HG03159 (cell line): Measurements from ENCODE around the gene CRAT.

Experiments
- ATAC-seq: cut with Tn5 transposase; IDR thresholded peaks from one replicate; pipeline ENCODE4 v1.9.1; 2021; ENCODE audit warnings: mild to moderate bottlenecking, moderate library complexity; ENCODE audit not compliant: unreplicated experiment

Gene CRAT

DNA sequence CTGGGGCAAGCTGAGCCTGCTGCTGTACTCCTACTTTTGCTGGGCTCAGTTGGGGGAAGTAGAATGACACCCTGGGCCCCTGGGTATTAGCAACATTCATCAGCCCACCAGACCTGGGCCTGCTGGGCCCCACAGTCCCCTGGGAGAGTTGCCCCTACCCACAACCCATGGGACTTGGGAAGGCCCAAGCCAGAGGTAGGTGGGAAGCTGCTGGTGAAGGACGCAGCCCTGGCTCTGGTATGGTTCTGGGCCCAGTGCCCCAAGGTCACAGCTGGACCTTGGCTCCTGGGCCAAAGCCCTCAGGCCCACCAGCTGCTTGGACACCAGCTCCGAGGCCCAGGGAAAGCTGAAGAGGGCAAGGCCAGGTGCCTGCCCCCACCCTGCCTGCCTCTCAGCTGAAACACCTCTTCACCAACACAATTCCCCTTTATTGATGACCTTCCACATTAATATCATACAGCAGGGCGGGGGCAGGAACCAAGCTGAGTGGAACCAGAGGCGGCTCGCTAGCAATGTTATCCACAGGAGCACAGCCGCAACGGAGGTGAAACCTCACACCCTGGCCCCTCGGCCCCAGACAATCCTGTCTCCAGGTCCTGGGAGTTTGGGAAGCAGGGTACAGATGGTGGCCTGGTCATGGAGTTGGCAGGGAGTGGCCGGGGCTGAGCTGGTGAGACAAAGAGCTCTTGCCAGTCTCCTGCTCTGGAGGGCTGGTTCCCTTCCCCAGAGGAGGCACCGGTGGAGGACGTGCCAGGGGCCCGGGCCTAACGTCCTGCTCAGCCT, 16.0 kb downstream of the CRAT start:
- ATAC-seq: no peak

DNA sequence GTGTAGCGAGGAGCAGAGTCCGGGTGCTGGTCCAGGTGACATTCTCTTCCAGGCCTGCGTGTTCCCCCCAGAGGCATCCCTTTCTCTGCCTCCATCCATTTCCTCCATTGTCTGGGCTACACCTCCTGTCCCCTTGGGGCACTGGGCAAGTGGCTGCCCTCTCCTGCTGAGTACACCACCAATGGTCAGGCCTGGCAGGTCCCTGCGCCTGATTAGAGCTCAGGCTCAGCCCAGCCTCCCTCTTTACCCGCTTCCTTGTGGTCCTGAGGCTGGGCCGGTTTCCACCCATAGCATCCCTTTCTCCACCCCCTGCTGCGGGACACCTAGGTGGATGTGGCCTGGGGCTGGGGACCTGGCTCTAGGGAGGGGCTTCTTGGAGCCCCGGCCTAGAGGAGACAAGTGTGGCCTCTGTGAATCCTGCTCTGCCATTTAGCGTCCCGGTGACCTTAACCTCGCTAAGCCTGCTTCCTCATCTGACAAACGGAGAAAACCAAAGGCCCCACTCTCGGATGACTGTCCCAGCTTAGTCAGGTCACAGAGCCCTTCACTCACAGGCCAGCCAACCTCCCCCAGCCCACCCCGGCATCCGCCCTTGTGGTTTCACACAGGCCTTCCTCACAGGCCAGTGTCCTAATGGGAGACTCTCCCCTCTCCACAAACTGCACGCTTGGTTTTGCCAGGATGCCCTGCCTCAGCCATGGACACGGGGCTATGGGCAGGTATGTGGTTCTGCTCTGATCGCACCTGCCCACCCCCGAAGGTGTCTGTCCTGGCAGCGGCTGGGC, 16.8 kb downstream of the CRAT start:
- no peak for ATAC-seq

DNA sequence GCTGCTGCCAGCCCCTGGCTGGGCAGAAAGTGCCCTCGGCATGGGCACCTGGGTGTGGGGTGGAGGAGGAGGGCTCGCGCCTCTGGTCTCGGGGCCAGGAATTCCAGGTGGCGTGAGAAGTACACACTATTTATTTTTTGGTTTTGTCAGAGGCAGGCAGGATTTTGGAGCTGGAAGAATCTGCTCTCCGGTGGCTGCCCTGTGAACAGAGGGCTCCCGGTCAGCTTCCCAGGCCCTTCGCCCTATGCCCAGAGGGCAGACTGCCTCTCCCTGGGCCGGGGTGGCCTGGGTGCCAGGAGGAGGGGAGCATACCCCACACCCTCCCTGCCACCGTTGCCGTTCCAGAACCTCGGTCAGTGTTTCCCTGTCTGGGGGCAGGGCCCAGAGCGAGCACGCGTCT, 21.3 kb downstream of the CRAT start:
- ATAC-seq: no peak

DNA sequence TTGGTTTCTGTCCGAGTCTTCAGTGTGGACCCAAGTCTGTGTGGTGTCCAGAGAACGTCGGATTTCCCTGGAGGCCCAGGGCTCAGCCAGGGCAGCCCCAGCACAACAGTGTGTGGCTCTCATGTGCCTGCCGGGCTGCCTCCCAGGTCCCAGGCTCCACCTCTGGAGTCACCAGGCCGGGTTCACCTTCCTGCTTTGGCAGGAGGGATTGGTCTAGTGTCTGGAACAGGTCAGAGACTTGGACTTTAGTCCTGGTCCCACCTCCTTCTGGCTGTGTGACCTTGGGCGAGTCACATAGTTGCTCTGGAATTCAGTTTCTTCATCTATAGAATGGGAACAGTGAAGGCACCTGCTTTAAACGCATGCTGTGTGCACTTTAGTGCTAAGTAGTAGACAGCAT, 26.5 kb downstream of the CRAT start:
- ATAC-seq: no peak

DNA sequence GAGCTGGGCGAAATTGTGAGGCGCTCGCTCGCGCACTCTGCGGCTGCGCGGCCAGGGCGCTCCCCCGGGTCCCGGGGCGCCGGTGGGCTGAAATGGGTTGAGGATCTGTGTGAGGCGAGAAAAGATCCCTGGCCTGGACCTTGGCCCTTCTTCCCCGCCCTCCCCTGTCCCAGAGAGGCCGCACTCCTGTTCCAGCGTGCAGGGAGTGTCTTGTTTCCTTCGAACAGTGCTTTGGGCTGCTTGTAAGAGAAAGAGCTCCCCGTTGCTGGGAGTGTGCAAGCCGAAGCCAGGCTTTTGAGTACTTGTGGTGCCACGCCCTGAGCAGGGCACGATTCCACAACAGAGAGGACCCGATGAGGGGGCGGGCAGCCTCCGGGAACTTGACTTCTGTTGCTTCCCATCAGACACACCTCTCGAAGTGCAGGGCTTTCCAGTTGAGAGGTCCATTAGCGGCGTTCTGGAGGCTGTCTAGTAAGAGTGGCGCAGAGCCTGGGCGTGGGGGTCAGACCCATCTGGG, 29.1 kb downstream of the CRAT start:
- no peak for ATAC-seq

DNA sequence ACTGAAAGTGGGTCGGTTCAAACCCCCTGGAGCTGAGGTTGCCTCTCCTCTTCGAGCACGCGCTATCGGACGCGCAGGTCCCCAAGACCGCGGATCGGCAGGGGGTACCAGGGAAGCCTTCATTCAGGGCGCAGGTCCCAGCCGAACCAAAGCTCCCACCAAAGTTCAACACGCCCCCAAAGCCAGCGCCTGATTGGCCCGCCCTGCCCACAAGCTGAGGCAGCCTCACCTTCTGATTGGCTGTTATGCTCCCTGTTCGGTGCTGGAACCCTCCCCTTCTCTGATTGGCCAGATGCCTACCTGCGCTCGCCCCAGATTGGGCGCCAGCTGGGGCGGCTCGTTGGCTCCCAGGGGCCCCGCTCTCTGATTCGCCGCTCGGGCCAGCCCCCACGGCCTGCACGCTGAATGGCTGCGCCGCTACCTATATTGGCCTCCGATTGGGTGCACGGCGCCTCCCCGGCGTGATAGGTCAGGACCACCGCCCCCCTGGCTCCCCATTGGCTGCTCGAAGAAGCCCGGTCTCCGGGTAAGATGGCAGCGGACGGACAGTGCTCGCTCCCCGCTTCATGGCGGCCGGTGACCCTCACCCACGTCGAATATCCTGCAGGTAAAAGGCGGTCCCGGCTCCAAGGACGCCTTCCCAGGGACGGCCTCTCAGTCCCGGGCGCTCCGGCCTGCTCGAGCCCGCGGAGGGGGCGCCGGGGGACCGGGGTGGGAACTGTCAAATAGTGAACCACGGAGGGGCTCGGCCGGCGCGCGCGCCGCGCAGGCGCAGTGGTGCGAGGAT, 29.8 kb downstream of the CRAT start, which contains the start of gene DOLPP1:
TSS of gene DOLPP1 (plus strand) at position 511 of the 787 bp plus-strand sequence. CDS start at position 532, 21 bp downstream.
- peak; percentile 94 for ATAC-seq

DNA sequence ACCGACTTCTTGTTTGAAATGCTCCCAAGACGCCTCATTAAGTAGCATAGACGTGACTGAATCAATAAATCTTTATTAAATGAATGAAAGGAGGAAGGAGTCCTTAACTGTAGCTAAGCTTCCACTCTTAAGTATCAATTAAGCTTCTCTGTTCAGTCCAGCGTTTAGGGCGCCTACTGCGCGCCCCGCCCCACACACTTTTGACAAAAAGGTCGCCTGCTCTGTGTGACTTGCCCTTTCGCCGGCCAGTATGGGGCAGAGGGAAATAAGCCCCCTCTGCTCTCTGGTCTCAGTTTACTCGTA, 30.3 kb downstream of the CRAT start:
- ATAC-seq: no peak

DNA sequence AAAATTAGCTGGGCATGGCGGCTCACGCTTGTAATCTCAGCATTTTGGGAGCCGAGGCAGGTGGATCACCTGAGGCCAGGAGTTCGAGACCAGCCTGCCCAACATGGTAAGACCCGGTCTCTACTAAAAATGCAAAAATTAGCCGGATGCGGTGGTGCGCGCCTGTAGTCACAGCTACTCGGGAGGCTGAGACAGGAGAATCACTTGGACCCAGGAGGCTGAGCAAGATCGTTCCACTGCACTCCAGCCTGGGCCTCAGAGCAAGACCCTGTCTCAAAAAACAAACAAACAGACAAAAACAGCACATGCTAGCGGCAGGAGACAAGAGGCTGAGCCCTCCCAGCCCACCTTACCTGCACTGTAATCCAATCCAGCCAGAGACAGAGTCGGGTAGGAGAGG, 30.8 kb downstream of the CRAT start:
- ATAC-seq: no peak

DNA sequence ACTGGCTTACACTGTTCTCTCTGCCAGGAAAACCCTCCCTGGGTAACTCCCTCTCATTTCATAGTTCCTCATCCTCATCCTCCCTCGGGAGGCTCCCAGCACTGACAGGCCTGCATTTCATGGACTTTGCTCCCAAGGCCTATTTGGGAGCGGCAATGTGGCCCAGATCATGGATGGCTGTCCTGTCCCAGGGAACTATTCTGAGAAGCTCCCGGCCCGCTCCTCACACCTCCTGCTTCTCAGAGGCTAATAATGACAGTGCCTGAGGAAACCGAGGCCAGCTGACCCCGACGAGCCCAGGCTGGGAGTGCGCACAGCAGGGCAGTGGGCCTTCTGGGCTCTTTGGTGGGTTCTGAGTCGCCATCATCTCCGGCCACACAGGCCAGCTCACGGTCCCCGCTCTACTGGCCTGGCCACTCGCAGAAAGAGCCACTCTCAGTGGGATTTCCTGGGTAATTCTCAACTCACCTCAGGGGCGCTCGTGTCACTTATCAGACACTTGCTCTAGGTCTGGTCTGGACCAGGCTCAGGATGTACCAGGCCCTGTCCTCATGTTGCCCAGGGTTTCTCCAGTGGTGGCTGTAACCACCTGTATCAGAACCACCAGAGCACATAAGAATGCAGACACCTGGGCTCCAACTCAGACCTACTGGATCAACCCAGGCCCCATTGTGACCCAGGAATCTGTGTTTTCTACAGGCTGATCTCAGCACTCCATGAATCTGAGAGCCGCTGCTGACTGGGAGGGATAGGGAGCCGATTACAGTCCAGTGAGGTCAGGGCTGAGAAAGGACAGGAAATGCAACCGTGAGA, 31.7 kb downstream of the CRAT start:
- ATAC-seq: no peak

DNA sequence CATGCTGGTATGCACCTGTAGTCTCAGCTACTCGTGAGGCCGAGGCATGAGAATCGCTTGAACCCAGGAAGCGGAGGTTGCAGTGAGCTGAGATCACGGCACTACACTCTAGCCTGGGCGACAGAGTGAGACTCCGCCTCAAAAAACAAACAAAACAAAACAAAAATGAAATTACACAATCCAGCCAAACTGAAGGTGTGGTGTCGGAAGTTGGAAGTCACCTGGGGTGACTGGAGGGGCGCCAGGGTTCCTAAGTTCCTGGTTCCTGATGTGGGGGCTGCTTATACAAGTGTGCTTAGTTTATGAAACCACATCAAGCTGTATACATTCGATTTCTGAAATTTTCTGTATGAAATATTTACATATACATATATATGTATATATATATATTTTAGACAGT, 33.4 kb downstream of the CRAT start:
- no peak for ATAC-seq

DNA sequence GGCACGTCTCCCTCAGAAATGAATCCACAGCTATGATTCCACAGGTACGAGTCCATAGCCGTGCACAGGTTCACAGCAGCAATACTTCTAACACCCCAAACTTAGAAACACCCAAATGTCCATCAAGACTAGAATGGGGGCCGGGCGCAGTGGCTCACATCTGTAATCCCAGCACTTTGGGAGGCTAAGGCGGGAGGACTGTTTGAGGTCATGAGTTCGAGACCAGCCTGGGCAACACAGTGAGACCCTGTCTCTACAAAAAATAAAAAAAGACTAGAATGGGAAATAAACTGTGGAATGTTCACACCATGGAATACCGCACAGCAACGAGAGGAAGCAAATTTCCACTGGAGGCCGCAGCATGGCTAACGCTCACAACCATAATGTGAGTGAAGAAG, 34.0 kb downstream of the CRAT start:
- ATAC-seq: no peak

DNA sequence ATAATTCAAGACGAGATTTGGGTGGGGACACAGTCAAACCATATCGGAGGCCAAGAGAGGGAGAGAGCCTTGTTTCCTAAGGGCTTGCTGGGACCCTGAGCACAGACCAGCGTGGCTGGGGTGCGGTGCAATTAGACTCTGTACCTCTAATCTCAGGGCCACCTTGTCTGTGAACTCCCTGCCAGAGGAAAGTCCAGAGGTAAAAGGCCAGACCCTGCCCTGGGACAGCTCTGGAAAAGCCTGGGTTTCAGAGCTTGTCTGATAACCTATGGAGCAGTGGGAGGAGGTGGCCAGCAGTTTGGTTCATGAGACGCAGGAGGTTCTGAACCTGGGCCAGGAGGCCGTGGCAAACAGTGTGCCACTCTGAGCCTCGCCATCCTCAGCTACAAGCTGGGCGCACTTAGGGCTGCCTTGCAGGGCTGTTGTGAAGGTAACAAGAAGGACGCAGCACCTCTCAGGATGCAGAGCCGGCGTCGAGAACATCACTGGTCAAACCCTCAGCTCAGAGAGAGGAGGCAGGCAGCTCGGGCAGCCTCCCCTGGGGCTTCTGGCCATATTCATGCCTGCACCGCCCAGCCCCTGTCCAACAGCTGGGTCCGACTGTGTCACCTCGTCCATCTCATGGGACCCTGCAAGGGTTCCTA, 34.5 kb downstream of the CRAT start:
- ATAC-seq: no peak

DNA sequence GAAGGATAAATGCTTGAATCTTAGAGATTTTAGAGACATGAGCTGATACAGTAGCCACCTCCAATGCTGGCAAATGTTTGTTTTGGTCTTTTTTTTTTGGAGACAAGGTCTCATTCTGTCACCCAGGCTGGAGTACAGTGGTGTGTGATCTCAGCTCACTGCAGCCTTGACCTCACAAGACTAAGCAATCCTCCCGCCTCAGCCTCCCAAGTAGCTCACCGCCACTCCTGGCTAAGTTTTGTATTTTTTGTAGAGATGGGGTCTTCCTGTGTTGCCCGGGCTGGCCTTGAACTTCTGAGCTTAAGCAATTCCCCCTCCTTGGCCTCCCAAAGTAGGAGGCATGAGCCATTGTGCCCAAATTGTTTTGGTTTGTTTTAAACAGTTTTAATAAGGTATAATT, 36.5 kb downstream of the CRAT start:
- ATAC-seq: no peak

DNA sequence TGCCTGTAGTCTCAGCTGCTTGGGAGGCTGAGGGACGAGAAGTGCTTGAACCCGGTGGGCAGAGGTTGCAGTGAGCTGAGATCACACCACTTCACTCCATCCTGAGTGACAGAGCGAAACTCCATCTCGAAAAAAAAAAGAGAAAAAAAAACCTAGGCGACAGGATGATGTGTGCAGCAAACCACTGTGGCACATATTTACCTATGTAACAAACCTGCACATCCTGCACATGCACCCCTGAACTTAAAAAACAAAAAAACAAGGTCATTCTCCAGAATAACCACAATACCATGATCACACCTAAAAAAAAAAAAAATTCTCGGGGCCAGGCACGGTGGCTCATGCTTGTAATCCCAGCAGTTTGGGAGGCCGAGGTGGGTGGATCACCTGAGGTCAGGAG, 37.2 kb downstream of the CRAT start:
- no peak for ATAC-seq

DNA sequence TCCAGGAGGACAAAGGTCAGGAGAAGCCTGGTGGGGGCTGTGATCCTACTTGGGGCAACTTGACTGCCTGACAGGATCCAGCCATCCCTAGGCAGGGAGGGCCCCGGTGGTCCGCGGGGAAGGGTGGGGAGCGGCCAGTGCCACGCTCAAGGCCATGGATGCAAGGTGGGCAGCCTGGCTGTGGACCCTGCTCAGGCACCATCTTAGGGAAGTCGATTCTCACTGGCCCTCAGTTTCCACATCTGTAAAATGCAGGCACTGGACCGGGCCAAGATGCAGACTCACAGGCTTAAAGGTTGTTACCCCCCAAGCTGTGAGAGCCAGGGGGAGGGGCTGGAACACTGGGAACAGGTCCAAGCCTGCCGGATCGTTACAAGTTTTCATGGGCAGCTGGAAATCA, 38.4 kb downstream of the CRAT start:
- no peak for ATAC-seq

DNA sequence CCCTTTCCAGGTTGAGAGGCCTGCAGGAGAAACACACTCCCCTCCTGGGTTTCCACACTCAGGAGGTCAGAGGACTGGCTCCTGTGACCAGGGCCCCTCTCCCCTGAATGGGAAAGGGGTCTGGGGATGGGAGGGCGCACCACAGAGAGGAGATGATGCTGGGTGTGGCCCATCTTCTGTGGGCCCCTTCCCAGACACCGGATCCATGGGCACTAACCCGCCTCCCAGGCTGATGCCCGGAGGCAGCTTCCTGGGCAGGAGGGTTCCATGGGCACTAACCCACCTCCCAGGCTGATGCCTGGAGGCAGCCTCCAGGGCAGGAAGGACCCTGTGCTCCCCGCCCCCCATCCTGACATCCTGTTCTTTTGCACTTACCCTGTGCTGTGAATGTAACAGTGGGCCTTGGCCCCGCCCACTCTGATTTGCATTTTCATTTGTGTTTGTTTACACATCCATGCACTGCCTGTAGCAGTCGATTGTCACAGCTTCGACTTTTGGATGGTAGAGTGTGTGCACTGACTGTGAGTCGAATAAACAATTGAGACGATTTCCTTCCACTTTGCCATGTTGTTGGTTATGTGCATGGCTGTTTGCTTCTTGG, 39.0 kb downstream of the CRAT start:
- no peak for ATAC-seq

DNA sequence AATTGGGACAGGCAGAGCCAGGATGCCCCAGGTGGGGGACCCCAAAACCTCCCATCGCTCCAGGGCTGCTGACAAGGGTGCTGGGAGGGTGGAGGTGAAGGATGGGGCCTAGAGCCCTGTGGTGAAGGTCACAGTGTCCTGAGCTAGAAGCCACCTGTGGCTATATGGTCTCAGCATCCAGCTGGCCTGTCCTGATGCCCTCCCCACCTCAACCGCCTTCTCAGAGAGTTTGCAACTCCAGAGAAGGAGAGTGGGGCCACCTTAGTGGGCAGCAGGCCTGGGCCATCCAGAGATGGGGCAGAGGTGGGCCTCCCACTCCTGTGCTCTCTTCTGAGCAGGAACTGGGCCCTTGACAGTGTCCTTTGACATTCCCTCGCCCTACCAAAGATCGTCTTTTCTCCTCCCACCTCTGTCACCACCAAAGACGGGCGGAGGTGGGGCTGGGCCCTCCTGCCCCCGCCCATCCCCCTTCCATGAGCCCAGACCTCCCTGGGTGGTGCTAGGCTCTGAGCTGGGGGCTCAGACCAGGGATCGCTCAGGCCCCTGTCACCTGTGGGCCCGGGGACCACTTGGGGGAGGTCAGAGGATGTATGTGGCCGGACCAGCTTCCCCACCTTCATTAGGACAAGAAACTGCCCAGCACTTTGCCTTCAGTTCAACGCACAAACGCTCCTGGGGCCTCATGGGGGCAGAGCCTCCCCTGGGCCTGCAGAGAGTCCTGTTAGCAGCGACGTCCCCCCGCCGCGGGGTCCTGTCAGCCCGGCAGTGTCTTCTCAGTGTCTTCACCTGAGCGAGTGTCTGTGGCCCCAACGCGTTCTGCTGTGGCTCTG, 39.7 kb downstream of the CRAT start:
- no peak for ATAC-seq

DNA sequence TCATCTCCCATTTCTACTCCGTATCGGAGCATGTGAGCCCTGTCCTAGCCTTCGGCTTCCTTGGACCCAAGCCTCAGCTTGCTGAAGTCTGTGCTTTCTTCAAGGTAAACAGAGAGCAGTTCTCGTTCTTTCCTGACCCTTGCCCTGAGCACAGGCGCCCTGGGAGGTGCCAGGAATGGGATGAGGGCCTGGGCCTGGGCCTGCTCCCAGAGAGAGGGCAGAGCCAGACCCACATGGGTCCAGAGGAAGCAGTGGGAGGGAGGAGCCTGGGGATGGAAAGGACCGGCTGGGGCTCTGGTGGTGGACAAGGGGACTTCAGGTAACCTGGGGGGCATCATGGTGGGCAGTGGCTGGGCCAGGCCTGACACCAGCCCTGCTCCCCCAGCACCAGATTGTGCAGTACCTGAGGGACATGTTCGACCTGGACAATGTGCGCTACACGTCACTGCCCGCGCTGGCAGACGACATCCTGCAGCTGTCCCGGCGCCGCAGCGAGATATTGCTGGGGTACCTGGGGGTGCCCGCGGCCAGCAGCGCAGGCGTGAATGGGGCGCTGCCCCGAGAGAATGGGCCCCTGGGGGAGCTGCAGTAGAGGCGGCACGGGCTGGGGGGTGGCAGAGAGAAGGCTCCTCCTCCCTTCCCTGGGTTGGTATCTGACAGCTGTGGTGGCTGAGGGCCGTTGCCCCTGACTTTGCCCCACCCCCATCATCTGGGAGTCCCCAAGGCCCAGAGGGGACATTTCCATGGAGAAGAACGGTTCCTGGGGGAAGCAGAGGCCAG, 40.5 kb downstream of the CRAT start:
- no peak for ATAC-seq
